ENCODE measurements around the gene INTS11.

Gene INTS11

DNA sequence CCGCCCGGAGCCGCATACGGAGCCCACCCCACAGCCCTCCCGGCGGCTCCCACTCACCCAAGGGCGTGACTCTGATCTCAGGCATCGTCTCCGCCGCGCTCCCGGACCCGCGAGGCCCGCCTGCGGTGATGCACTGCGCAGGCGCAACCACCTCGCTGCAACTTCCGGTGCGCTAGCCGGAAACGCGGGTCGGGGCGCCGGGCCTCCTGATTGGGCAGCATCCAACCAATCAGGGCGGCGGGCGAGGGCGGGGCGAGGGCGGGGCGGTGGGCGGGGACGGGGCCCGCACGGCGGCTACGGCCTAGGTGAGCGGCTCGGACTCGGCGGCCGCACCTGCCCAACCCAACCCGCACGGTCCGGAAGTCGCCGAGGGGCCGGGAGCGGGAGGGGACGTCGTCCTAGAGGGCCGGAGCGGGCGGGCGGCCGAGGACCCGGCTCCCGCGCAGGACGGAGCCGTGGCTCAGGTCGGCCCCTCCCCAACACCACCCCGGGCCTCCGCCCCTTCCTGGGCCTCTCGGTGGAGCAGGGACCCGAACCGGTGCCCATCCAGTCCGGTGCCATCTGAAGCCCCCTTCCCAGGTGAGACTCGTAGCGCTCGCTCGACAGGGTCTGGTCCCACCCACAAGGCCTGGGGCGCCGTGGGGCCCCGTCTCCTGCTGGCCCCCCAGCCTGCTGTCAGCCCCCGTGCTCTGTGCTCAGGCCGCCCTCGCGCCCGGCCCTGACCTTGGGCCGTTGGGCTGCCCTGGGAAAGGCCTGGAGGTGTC lies at the start of gene INTS11, which contains the start of gene CPTP:
Gene INTS11 (minus strand): TSS at position 137 of the 764 bp plus-strand sequence. CDS start 52 bp downstream, at position 85.
Gene CPTP (plus strand): TSS at position 279 of the 764 bp plus-strand sequence. CDS start 2,109 bp downstream, outside the sequence.
- Histone ChIP-seq H3K27ac (peak within 1 kb of the TSS; percentile 82), H3K9me3 (no peaks in the 10 kb centered on the region), H3K4me1 (ENCODE audit: control insufficient read depth in 1 of 2, insufficient read depth in 1 of 2, low read depth in 1 of 2, low read length in 1 of 2) (peaks cover 26 to 33% of the 10 kb centered on the region in 2 experiments), H3K4me3 (ENCODE audit: low read depth in 1 of 2, low read length in 1 of 2) (peak within 1 kb of the TSS; percentile 82 to 94), H3K36me3 (peaks cover 46% of the 10 kb centered on the region), H3K27me3 (no peaks in the 10 kb centered on the region)
- TF ChIP-seq, protein P1, sequence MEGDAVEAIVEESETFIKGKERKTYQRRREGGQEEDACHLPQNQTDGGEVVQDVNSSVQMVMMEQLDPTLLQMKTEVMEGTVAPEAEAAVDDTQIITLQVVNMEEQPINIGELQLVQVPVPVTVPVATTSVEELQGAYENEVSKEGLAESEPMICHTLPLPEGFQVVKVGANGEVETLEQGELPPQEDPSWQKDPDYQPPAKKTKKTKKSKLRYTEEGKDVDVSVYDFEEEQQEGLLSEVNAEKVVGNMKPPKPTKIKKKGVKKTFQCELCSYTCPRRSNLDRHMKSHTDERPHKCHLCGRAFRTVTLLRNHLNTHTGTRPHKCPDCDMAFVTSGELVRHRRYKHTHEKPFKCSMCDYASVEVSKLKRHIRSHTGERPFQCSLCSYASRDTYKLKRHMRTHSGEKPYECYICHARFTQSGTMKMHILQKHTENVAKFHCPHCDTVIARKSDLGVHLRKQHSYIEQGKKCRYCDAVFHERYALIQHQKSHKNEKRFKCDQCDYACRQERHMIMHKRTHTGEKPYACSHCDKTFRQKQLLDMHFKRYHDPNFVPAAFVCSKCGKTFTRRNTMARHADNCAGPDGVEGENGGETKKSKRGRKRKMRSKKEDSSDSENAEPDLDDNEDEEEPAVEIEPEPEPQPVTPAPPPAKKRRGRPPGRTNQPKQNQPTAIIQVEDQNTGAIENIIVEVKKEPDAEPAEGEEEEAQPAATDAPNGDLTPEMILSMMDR (IDR thresholded peaks at IDR 0.05), result peak; percentile 15

DNA sequence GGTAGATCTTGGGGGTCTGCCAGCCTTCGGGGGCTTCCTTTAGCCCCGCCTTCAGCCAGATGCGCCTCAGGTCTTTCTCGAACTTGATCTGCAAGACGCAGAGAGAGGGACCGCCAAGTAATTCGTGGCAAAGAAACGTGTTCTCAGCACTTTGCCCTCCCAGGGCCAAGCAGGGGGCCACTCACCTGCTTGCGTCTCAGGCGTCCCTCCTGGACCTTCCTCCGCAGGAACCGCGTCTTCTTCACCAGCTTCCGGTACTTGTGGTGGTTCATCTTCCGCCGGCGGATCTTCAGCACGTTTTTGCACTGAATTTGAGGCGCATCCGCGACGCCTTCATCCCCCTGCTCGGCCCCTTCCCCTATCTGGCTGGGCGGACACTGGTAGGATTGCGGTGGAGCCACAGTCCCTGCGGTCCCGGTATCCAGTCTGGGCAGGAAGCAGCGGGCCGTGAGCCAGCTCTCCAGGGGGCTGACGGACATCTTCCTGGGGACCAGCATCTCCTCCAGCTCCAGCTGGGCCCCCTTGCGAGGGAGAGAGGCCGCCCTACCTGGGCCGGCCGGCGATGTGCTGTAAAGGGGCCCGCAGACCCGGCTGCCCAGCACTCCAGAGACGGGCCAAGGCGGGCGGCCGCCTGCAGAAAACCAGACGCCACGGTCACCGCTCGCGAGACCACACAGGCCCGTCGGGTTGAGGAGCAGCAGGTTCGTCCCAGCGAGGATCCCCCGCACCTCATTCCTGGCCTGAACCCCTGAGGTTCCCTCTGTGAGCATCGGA lies 49.5 kb upstream of the INTS11 start:
- peaks cover 20 to 28% of the 10 kb centered on the region in 2 experiments for H3K4me1 ChIP-seq (ENCODE audit: control insufficient read depth in 1 of 2, insufficient read depth in 1 of 2, low read depth in 1 of 2, low read length in 1 of 2)
- TF ChIP-seq, protein P1 (IDR thresholded peaks at IDR 0.05), result no peak
- H3K9me3 ChIP-seq, result no peaks in the 10 kb centered on the region
- peaks cover 20% of the 10 kb centered on the region for H3K36me3 ChIP-seq
- peak overlapping the region; percentile 89 for H3K27ac ChIP-seq
- peaks cover 8% of the 10 kb centered on the region for H3K27me3 ChIP-seq
- peak overlapping the region; percentile 92 to 93 for H3K4me3 ChIP-seq (ENCODE audit: low read depth in 1 of 2, low read length in 1 of 2)

DNA sequence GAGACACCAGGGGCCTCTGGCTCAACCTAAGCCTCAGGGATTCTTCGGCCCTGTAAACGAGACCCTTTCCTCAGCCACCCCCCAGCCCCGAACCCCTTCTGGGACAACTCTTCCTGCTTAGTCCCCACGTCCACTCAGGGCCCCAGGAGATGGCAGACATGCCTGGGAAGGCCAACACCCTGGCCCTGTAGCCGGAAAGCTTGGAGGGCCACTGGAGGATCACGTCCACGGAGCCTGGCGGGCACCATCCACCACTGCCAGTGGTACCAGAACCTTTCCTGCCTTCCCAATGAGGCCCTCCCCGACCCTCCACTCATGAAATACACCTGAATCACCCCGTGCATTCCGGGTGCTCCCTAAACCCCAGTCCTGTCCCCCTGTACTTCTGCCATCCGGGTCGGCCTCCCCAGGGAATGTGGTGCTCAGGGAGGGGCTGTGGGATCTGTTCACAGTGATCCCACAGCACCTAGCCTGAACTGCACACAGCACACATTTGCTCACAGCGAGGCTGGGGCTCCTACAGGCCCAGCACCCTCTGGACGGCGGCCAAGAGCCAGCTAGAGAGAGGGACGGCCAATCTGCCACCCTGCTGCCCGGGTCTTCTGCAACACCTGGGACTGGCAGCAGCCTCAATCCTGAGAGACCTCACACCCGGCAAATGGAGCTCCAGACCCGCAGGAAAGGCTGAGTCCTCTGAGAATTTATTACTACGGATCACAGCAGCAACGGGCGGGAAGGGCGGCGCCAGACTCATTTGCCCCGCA lies 48.8 kb upstream of the INTS11 start:
- Histone ChIP-seq H3K9me3 (no peaks in the 10 kb centered on the region), H3K4me3 (ENCODE audit: low read depth in 1 of 2, low read length in 1 of 2) (no peak overlapping the region), H3K4me1 (ENCODE audit: control insufficient read depth in 1 of 2, insufficient read depth in 1 of 2, low read depth in 1 of 2, low read length in 1 of 2) (peaks cover 20 to 28% of the 10 kb centered on the region in 2 experiments)

DNA sequence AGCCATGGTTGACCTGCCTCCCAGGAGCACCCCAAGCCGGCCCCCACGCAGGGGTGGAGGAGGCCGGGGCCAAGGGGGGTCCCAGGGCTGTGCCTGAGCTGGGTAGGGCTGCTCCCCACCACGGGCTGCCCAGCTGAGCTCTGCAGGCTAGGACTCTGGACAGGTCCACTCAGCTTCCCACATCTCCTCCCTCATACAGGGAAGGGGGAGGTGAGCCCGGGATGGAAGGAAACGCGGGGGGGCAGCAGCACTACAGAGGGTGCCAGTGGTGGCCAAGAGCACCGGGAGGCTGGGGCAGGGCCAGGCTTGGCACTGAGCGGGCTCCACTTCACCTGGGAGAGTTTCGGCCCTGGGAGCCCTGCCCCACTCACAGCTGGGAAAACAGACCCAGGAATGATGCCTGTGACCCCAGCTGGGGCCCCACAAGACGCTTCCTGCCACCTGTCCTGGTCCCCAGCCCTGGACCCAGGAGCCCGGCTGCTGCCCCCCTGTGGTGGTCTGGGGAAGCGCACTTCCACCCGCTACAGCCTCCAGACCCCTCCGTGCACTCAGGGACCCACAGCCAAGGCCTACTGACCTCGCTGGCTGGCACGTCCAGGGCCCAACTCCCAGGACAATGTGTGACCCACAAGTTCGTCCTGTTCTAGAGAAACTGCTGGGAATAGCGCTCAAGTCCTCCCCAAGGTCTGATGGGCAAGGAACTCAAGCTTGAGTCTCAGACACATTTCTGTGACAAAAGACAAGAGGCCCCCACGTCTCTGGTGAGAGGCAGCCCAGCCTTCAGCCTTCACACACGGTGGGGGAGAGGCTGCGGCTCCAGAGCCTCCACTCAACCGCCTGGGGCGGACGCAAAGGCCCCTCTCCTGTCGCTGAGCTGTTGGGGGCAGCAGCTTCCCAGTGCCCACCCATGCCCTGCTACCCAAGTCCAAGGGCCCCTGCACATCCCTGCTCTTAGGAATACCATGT lies 47.6 kb upstream of the INTS11 start:
- no peak overlapping the region for H3K4me3 ChIP-seq (ENCODE audit: low read depth in 1 of 2, low read length in 1 of 2)
- H3K4me1 ChIP-seq (ENCODE audit: control insufficient read depth in 1 of 2, insufficient read depth in 1 of 2, low read depth in 1 of 2, low read length in 1 of 2), result peaks cover 20 to 28% of the 10 kb centered on the region in 2 experiments
- H3K27ac ChIP-seq, result peak overlapping the region; percentile 27

More for the DNA sequence above, 48.8 kb upstream of the INTS11 start:
- TF ChIP-seq, protein P1 (IDR thresholded peaks at IDR 0.05), result no peak
- H3K27me3 ChIP-seq, result peaks cover 16% of the 10 kb centered on the region
- H3K27ac ChIP-seq, result peak overlapping the region; percentile 4
- H3K36me3 ChIP-seq, result peaks cover 20% of the 10 kb centered on the region

More for the DNA sequence above, 47.6 kb upstream of the INTS11 start:
- Histone ChIP-seq H3K27me3 (peaks cover 17% of the 10 kb centered on the region), H3K36me3 (peaks cover 20% of the 10 kb centered on the region), H3K9me3 (no peaks in the 10 kb centered on the region)
- TF ChIP-seq, protein P1 (IDR thresholded peaks at IDR 0.05), result peak; percentile 84

Measured in neutrophil (primary cell).